ENCODE results near the gene RAPGEF2. TPM values are rescaled to one million over a fixed set of nuclear protein-coding genes. Genes with fewer than 3 reads are reported as not detected.

Gene RAPGEF2
- total and polyA plus RNA-seq, 11 donors = 10.6 to 75.9 (median 51.2) TPM

- DNase-seq (peak in 4 of 5 donors; percentile 58 to 74 (median 66)), ATAC-seq (peak; percentile 69 to 90 (median 88))
- Histone ChIP-seq H3K27me3 (no peaks in the 10 kb centered on the region), H3K9me3 (no peaks in the 10 kb centered on the region), H3K4me3 (peak overlapping the region in 7 of 12 donors; percentile 4 to 19 (median 16)), H3K27ac (peak overlapping the region in 11 of 12 donors; percentile 13 to 75 (median 50)), H3K4me1 (peaks cover 11 to 98% (median 85%) of the 10 kb centered on the region in 12 donors), H3K36me3 (no peaks in the 10 kb centered on the region)
- intact Hi-C loops (cut with DNase I) = loop anchor here (1.0 to 10.0 kb wide), 14 partner anchors 71 to 453 kb away; partner anchors contain the start of genes PPID (in 6 of the 10) and RAPGEF2 (in 4 of the 10)
- TF ChIP-seq CTCF (IDR thresholded peaks at IDR 0.05) (peak; percentile 69 to 89 (median 84)), POLR2A (IDR thresholded peaks at IDR 0.05) (no peak)
- 10 to 16% (median 11%) methylated on average over 14 of the region's 14 CpGs for WGBS, 4 donors
These were observed 72.5 kb downstream of the RAPGEF2 start for GRCh38 chr4:159175085-159175988.

- TF ChIP-seq CTCF (IDR thresholded peaks at IDR 0.05) = no peak
- no peak for TF ChIP-seq POLR2A (IDR thresholded peaks at IDR 0.05)
- Histone ChIP-seq H3K27ac (peak overlapping the region in 11 of 12 donors; percentile 13 to 75 (median 50)), H3K9me3 (no peaks in the 10 kb centered on the region), H3K4me1 (peaks cover 15 to 100% (median 88%) of the 10 kb centered on the region in 12 donors), H3K4me3 (peak overlapping the region in 6 of 12 donors; percentile 4 to 19 (median 12)), H3K27me3 (no peaks in the 10 kb centered on the region), H3K36me3 (no peaks in the 10 kb centered on the region)
- intact Hi-C loops (cut with DNase I) = loop anchor here (1.0 to 10.0 kb wide), 15 partner anchors 25 to 454 kb away; partner anchors contain the start of genes PPID (in 6 of the 10) and RAPGEF2 (in 4 of the 10)
- DNase-seq (no peak), ATAC-seq (peak; percentile 25 to 53 (median 40))
- WGBS, 4 donors = 39 to 58% (median 48%) methylated on average over 4 of the region's 4 CpGs
These were observed 73.1 kb downstream of the RAPGEF2 start for GRCh38 chr4:159175989-159176375.

GRCh38 chr4:159177265-159178150 is 74.6 kb downstream of the RAPGEF2 start:
- H3K36me3 ChIP-seq = no peaks in the 10 kb centered on the region
- TF ChIP-seq CTCF (IDR thresholded peaks at IDR 0.05) (no peak), POLR2A (IDR thresholded peaks at IDR 0.05) (no peak)
- no peaks in the 10 kb centered on the region for H3K9me3 ChIP-seq
- peak overlapping the region in 11 of 12 donors; percentile 20 to 87 (median 68) for H3K27ac ChIP-seq
- intact Hi-C loops (cut with DNase I) = loop anchor here in 9 of 10 donors (2.0 to 10.0 kb wide), 12 partner anchors 23 to 455 kb away; partner anchors contain the start of genes PPID (in 6 of the 9) and RAPGEF2 (in 4 of the 9)
- no peaks in the 10 kb centered on the region for H3K27me3 ChIP-seq
- no peak for DNase-seq
- peaks cover 14 to 94% (median 80%) of the 10 kb centered on the region in 12 donors for H3K4me1 ChIP-seq
- no peak overlapping the region for H3K4me3 ChIP-seq
- 59 to 73% (median 64%) methylated on average over 5 of the region's 5 CpGs for WGBS, 4 donors
- ATAC-seq = no peak
